Measurements from ENCODE around the gene GPANK1. TPM values are rescaled to one million over a fixed set of nuclear protein-coding genes. Genes with fewer than 3 reads are reported as not detected.
A peak's percentile ranks its signal among the peaks of the same experiment; 100 is the strongest.

The GPANK1 gene
- total and polyA plus RNA-seq, 2 donors from 2014 or later: 17.7 to 28.6 TPM

- peak overlapping the region; percentile 93 to 96 for H3K27ac ChIP-seq (ENCODE audit: low read depth in 2 of 2, low read length in 2 of 2)
- no peaks in the 10 kb centered on the region for H3K27me3 ChIP-seq (ENCODE audit: control insufficient read depth, insufficient read depth, low read length)
- H3K36me3 ChIP-seq (ENCODE audit: control insufficient read depth in 2 of 3, insufficient read depth in 3 of 3, low read length in 3 of 3): peaks cover 18 to 30% (median 26%) of the 10 kb centered on the region in 3 donors
- DNase-seq (peak in 2 of 5 donors; percentile 34 to 38), FAIRE-seq (no peak)
- intact Hi-C loops (cut with DNase I): no loop called here
- H3K4me1 ChIP-seq (ENCODE audit: control insufficient read depth in 2 of 3, insufficient read depth in 2 of 3, low read depth in 1 of 3, low read length in 3 of 3): peaks cover 0 to 13% (median 4%) of the 10 kb centered on the region in 3 donors
- no peaks in the 10 kb centered on the region for H3K9me3 ChIP-seq (ENCODE audit: control insufficient read depth in 2 of 3, insufficient read depth in 1 of 3, low read length in 3 of 3)
- H3K4me3 ChIP-seq (ENCODE audit: low read length in 3 of 3): peak overlapping the region; percentile 62 to 87 (median 85)
- peak overlapping the region; percentile 52 to 97 (median 85) for H3K9ac ChIP-seq (ENCODE audit: low read length in 3 of 3)
- TF ChIP-seq CTCF (IDR thresholded peaks at IDR 0.05; ENCODE audit: borderline replicate concordance, extremely low read depth, insufficient read depth): no peak
Measured at GRCh38 chr6:31621320-31621939, 43.4 kb downstream of the GPANK1 start.

- TF ChIP-seq CTCF (IDR thresholded peaks at IDR 0.05; ENCODE audit: borderline replicate concordance, extremely low read depth, insufficient read depth): no peak
- Histone ChIP-seq H3K36me3 (ENCODE audit: control insufficient read depth in 2 of 3, insufficient read depth in 3 of 3, low read length in 3 of 3) (peaks cover 13 to 24% (median 21%) of the 10 kb centered on the region in 3 donors), H3K4me1 (ENCODE audit: control insufficient read depth in 2 of 3, insufficient read depth in 2 of 3, low read depth in 1 of 3, low read length in 3 of 3) (peaks cover 0 to 13% (median 4%) of the 10 kb centered on the region in 3 donors), H3K27ac (ENCODE audit: low read depth in 2 of 2, low read length in 2 of 2) (peak within 1 kb of the TSS; percentile 95 to 99), H3K27me3 (ENCODE audit: control insufficient read depth, insufficient read depth, low read length) (no peaks in the 10 kb centered on the region), H3K4me3 (ENCODE audit: low read length in 3 of 3) (peak within 1 kb of the TSS; percentile 76 to 87 (median 85)), H3K9ac (ENCODE audit: low read length in 3 of 3) (peak within 1 kb of the TSS; percentile 68 to 97 (median 85)), H3K9me3 (ENCODE audit: control insufficient read depth in 2 of 3, insufficient read depth in 1 of 3, low read length in 3 of 3) (no peaks in the 10 kb centered on the region)
- intact Hi-C loops (cut with DNase I): no loop called here
- DNase-seq (peak in 3 of 5 donors; percentile 64 to 98 (median 83)), FAIRE-seq (no peak)
Measured at GRCh38 chr6:31620586-31621319, 44.0 kb downstream of the GPANK1 start, which contains the start of gene PRRC2A. TSS of gene PRRC2A (plus strand) at chr6:31620715. CDS start at chr6:31622790, 2,075 bp downstream.

- Histone ChIP-seq H3K4me1 (ENCODE audit: control insufficient read depth in 2 of 3, insufficient read depth in 2 of 3, low read depth in 1 of 3, low read length in 3 of 3) (peaks cover 0 to 13% (median 4%) of the 10 kb centered on the region in 3 donors), H3K36me3 (ENCODE audit: control insufficient read depth in 2 of 3, insufficient read depth in 3 of 3, low read length in 3 of 3) (peaks cover 6 to 16% (median 14%) of the 10 kb centered on the region in 3 donors), H3K27ac (ENCODE audit: low read depth in 2 of 2, low read length in 2 of 2) (peak overlapping the region; percentile 95 to 99), H3K9ac (ENCODE audit: low read length in 3 of 3) (peak overlapping the region; percentile 62 to 86 (median 68)), H3K27me3 (ENCODE audit: control insufficient read depth, insufficient read depth, low read length) (no peaks in the 10 kb centered on the region), H3K4me3 (ENCODE audit: low read length in 3 of 3) (peak overlapping the region; percentile 76 to 83 (median 76)), H3K9me3 (ENCODE audit: control insufficient read depth in 2 of 3, insufficient read depth in 1 of 3, low read length in 3 of 3) (no peaks in the 10 kb centered on the region)
- peak; percentile 98 for FAIRE-seq
- TF ChIP-seq CTCF (IDR thresholded peaks at IDR 0.05; ENCODE audit: borderline replicate concordance, extremely low read depth, insufficient read depth): no peak
- DNase-seq: peak; percentile 99 to 100 (median 100)
- intact Hi-C loops (cut with DNase I): no loop called here
Measured at GRCh38 chr6:31619805-31620585, 44.8 kb downstream of the GPANK1 start.
